DLD1 (cell line): ENCODE data around the gene MAGI1.
"Not testable (repeated sequence)": the region's sequence is repeated elsewhere in the genome, so short reads cannot be mapped to it uniquely, and the experiment has no call there.

Experiments
- in situ Hi-C: cut with HindIII; loops from 2 replicates; pipeline ENCODE4 v1.10.0; 2017; ENCODE audit warnings: low sequenced_read_pairs

The MAGI1 gene

GRCh38 chr3:65509423-65509794 is 529.3 kb downstream of the MAGI1 start:
- in situ Hi-C loops: not testable (repeated sequence)

GRCh38 chr3:65508750-65509422 is 529.8 kb downstream of the MAGI1 start:
- in situ Hi-C loops: no loop called here

GRCh38 chr3:65507437-65507836 is 531.3 kb downstream of the MAGI1 start:
- in situ Hi-C loops: no loop called here

GRCh38 chr3:65503776-65504175 is 534.9 kb downstream of the MAGI1 start:
- in situ Hi-C loops: no loop called here

- in situ Hi-C loops: no loop called here
Observed at GRCh38 chr3:65502526-65502925, 536.2 kb downstream of the MAGI1 start.

GRCh38 chr3:65500398-65501306 is 538.1 kb downstream of the MAGI1 start:
- in situ Hi-C loops: no loop called here

- in situ Hi-C loops: no loop called here
Observed at GRCh38 chr3:65497846-65498245, 540.9 kb downstream of the MAGI1 start.

GRCh38 chr3:65497236-65497635 is 541.5 kb downstream of the MAGI1 start:
- in situ Hi-C loops: no loop called here

GRCh38 chr3:65493938-65494337 is 544.8 kb downstream of the MAGI1 start:
- in situ Hi-C loops: no loop called here

GRCh38 chr3:65493371-65493882 is 545.3 kb downstream of the MAGI1 start:
- in situ Hi-C loops: no loop called here

GRCh38 chr3:65492249-65492648 is 546.5 kb downstream of the MAGI1 start:
- in situ Hi-C loops: no loop called here

- in situ Hi-C loops: no loop called here
Observed at GRCh38 chr3:65490114-65490513, 548.6 kb downstream of the MAGI1 start.

- in situ Hi-C loops: no loop called here
Observed at GRCh38 chr3:65489253-65489652, 549.5 kb downstream of the MAGI1 start.

GRCh38 chr3:65485826-65486469 is 552.8 kb downstream of the MAGI1 start:
- in situ Hi-C loops: no loop called here

GRCh38 chr3:65484964-65485363 is 553.8 kb downstream of the MAGI1 start:
- in situ Hi-C loops: no loop called here

- in situ Hi-C loops: no loop called here
Observed at GRCh38 chr3:65483480-65483879, 555.2 kb downstream of the MAGI1 start.

- in situ Hi-C loops: no loop called here
Observed at GRCh38 chr3:65483011-65483410, 555.7 kb downstream of the MAGI1 start.

- in situ Hi-C loops: no loop called here
Observed at GRCh38 chr3:65481085-65481484, 557.6 kb downstream of the MAGI1 start.

- in situ Hi-C loops: no loop called here
Observed at GRCh38 chr3:65479990-65480389, 558.7 kb downstream of the MAGI1 start.

- in situ Hi-C loops: no loop called here
Observed at GRCh38 chr3:65478551-65479500, 559.9 kb downstream of the MAGI1 start.
